HG03442 (cell line): ENCODE data around the gene WDR88.

Experiments used
- ATAC-seq: cut with Tn5 transposase; IDR thresholded peaks from one replicate; pipeline ENCODE4 v1.9.1; 2021; ENCODE audit warnings: mild to moderate bottlenecking, moderate library complexity; ENCODE audit not compliant: unreplicated experiment

Gene WDR88

GRCh38 chr19:33196446-33197193 is 64.7 kb downstream of the WDR88 start:
- no peak for ATAC-seq

GRCh38 chr19:33197591-33198000 is 65.7 kb downstream of the WDR88 start:
- ATAC-seq, result no peak

GRCh38 chr19:33198169-33198568 is 66.3 kb downstream of the WDR88 start:
- ATAC-seq, result no peak

GRCh38 chr19:33199441-33200265 is 67.7 kb downstream of the WDR88 start:
- ATAC-seq, result no peak

- no peak for ATAC-seq
These were observed 69.6 kb downstream of the WDR88 start for GRCh38 chr19:33201473-33201872.

GRCh38 chr19:33201886-33202545 is 70.1 kb downstream of the WDR88 start:
- no peak for ATAC-seq

- ATAC-seq, result no peak
These were observed 70.9 kb downstream of the WDR88 start for GRCh38 chr19:33202546-33203507.

GRCh38 chr19:33203529-33203928 is 71.6 kb downstream of the WDR88 start:
- ATAC-seq, result no peak

GRCh38 chr19:33204136-33204973 is 72.4 kb downstream of the WDR88 start:
- ATAC-seq, result no peak

- ATAC-seq, result no peak
These were observed 73.2 kb downstream of the WDR88 start for GRCh38 chr19:33205110-33205509.

- ATAC-seq, result no peak
These were observed 73.8 kb downstream of the WDR88 start for GRCh38 chr19:33205531-33206260.

GRCh38 chr19:33206261-33207039 is 74.5 kb downstream of the WDR88 start:
- no peak for ATAC-seq

- ATAC-seq, result no peak
These were observed 75.2 kb downstream of the WDR88 start for GRCh38 chr19:33207040-33207620.

GRCh38 chr19:33207903-33208302 is 76.0 kb downstream of the WDR88 start:
- no peak for ATAC-seq

- ATAC-seq, result no peak
These were observed 76.5 kb downstream of the WDR88 start for GRCh38 chr19:33208371-33208895.

- ATAC-seq, result no peak
These were observed 77.3 kb downstream of the WDR88 start for GRCh38 chr19:33208904-33209849.
